ENCODE results near the gene FBN1.

FBN1 gene

GRCh38 chr15:48469271-48469670 is 176.2 kb downstream of the FBN1 start:
- DNase-seq (ENCODE audit: low spot score): no peak

DNA sequence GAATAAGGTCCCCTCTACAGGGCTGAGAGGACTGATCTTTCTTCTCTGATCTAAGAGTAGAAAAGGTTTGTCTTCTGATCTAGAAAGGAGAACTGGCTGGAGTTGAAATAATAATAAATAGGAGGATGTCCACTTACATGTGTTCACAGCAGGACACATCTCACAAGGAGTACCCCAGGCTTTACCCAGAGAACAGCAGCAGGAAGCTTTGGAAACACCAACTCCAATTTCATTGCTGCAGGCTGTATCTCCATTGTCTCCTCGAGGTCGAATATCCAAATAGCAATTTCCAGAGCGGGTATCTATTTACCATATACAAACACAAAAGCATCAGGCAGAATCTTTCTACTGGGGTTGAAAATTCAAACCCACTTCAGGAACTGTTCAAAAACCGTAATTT is 177.7 kb downstream of the FBN1 start:
- no peak for DNase-seq (ENCODE audit: low spot score)

DNA sequence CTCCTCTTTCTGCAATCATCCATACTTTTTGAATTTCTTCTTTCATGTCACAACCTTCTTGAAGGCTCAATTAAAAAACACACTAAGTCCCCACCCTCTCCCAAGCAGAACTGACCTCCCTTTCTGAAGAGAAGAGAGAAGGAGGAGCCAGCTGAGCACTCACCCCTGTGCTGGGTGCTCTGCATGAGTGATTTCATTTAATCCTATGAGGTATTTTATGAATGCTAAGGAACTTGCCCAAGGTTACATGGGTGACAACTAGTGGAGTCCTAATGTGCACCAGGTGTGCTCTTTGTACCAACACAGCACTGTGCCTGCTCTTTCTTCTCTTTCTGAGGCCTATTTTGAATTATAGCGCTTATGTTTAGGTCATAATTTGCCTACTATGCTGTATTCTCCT is 178.7 kb downstream of the FBN1 start:
- DNase-seq (ENCODE audit: low spot score): no peak

GRCh38 chr15:48466079-48466478 is 179.4 kb downstream of the FBN1 start:
- DNase-seq (ENCODE audit: low spot score): no peak

DNA sequence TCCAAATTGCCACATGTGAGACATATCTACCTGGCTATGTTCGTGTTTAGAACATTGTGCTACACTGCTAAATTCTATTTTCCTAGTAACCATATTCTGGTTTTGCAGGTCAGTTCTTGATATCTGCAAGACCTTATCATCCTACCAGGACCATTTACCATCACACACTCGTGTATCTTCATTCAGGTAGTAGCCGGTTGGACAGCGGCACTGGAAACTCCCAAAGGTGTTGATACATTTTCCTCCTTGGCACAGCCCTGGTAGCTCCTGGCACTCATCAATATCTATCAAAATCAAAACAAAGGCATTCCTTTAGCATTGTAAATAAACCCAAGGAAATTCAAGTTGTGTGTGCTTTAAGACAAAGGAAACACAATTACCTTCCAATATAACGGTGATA is 180.1 kb downstream of the FBN1 start:
- no peak for DNase-seq (ENCODE audit: low spot score)

DNA sequence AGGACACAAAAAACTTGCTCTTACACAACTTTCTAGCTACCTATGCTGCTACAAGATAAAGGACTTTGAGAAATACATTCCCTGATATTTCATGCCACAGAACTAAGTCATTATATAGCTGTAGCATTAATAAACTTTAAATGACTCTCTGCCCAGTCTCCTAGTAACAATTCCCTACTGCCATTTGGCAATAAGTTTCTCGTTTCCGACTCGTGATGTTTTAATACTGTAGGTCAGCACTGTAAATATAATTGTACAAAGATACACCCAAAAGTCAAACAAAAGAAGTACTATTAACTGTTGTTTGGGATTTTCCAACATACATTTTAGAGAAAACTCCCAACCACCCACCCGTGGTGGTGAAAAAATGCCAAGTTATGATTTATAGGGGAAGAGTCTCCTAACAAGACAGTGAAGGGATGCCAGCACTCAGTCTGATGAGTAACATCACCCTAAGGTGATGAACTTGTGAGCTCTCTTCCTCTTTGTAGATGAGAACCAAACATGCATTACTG is 182.1 kb downstream of the FBN1 start:
- no peak for DNase-seq (ENCODE audit: low spot score)

- no peak for DNase-seq (ENCODE audit: low spot score)
These were observed 182.8 kb downstream of the FBN1 start for GRCh38 chr15:48462688-48463087.

DNA sequence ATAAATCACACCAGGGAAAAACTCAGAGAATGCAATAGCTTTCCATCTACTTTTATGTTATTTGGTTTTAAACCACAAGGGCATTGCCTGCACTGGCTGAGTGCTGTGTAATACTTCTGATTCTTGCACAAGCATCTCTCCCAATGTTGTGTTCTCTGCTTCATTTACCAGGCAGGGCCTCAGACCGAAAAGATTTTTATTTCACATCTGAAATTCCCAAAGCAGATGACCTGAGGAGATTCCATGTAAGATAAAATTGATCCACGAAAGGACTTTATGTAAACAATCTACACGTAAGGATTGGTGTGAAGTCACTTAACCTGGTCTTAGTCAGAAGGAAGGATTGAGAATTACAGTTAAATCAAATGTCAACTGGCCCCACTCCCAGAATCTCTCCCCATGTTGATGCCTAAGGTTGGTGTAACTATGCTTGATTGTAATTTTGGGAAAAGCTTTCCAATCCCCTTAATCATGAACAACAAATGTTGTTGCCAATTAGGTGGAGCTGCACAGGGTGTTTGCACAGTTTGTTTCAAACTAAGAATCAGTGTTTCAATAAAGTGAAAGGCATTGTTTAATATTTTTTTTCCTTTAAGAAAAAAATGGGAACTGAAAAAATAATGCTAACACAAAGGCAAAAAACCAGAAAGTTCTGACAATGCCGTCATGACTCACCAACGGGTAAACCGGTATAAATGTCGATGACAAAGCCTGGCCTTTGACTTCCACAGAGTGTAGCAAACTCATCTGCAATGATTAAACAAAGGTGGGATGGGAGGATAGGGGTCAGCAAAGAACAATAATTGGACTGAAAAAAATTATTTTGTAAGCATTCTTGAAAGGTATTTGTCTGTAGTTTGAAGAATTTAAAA is 185.7 kb downstream of the FBN1 start:
- DNase-seq (ENCODE audit: low spot score): no peak

DNA sequence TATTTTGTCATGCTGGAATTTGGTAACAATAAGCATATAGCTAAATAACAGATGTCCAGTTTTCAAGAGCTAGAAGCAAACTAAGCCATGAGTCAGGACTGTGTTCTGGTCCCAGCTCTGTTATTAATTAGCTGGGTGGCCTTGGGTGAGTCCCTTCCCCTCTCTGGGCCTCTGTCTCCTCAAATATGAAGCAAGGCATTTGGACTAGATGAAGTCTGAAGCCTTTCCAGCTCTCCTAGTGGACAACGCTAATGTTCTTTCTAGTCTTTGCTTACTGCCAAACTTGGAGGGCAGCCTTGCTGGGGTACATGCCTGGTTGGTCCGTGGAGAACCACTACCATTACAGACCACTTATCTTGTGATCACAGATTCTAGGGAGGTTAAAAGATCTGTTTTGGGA is 186.6 kb downstream of the FBN1 start:
- DNase-seq (ENCODE audit: low spot score): no peak

DNA sequence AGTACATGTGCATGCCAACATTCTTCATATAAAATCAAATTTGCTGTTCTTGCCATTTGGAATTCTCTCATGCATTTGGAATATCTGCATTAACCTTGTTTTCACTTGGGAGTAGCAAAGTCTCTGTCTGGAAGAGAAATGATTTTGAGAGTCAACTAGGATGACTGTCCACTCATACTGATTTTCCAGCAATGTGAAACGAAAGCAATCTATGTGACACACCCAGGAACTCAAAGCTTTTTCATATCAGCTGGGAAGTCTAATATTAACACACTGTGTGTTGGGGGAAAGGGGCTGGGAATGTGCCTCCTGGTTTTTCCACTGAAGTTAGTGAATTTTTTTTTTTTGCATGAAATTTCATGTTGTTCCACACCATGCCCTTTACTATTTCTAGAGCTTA is 189.4 kb downstream of the FBN1 start:
- DNase-seq (ENCODE audit: low spot score): no peak

- DNase-seq (ENCODE audit: low spot score): no peak
These were observed 193.8 kb downstream of the FBN1 start for GRCh38 chr15:48451736-48452135.

DNA sequence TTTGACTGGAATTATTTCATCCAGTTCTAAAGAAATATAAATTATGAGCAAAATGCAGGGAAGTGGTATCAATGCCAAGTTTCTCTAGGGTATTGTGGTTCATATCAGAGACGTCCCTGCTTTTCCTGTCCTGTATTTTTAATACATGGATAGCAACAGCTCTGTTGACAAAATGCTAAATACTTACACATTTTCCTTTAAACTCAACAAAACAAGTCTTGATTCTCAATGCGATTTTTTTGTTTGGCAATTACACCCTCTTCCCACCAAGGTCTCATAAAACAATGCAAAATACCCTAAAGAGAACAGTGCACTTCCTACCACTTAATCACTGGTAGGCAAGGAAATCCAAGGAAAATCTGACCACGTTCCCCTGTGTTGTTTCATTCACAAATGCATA is 194.3 kb downstream of the FBN1 start:
- DNase-seq (ENCODE audit: low spot score): no peak

GRCh38 chr15:48449734-48450133 is 195.8 kb downstream of the FBN1 start:
- DNase-seq (ENCODE audit: low spot score): no peak

GRCh38 chr15:48447657-48448056 is 197.9 kb downstream of the FBN1 start:
- DNase-seq (ENCODE audit: low spot score): no peak

- no peak for DNase-seq (ENCODE audit: low spot score)
These were observed 198.5 kb downstream of the FBN1 start for GRCh38 chr15:48447058-48447457.

- no peak for DNase-seq (ENCODE audit: low spot score)
These were observed 203.5 kb downstream of the FBN1 start for GRCh38 chr15:48442011-48442410.

DNA sequence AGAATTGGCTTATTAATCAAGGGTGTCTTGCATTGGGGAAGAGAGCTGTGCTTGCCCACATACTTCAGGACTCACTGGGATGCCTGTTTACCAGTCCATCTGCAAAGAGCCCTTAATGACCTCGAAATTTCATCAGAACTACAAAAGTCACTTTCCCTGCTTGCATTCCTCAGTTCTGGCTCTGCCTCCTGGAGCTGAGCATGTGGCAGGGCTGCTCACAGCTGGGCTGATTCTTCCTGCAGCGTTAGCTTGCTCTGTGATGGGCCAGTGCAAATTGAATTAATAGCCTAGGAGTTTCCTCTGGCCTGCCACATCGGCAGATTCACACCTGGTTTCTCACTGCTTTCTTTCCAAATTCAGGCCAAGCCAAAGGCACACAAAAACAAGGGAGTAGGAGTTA is 205.4 kb downstream of the FBN1 start:
- no peak for DNase-seq (ENCODE audit: low spot score)

- DNase-seq (ENCODE audit: low spot score): no peak
These were observed 208.3 kb downstream of the FBN1 start for GRCh38 chr15:48437178-48437577.

DNA sequence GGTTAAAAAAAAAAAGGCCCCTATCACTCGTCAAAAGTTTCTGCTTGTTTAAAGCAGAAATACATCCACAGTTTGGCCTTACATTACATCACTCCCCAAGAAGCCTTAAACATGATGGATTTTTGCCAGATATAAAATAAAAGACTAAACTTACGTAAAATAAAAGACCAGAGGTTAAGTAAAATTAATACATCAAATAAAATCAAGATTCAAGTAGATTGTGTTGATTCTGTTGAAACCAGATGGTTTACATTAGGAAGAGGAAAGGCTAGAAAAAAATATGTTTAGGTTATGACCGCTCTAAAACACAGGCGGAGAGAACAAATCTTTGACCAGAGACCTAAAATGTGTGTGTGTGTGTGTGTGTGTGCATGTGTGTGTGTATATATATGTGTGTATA is 210.2 kb downstream of the FBN1 start:
- no peak for DNase-seq (ENCODE audit: low spot score)

- no peak for DNase-seq (ENCODE audit: low spot score)
These were observed 212.2 kb downstream of the FBN1 start for GRCh38 chr15:48433226-48433886.

- no peak for DNase-seq (ENCODE audit: low spot score)
These were observed 212.8 kb downstream of the FBN1 start for GRCh38 chr15:48432688-48433087.

GRCh38 chr15:48427960-48428547 is 217.5 kb downstream of the FBN1 start:
- DNase-seq (ENCODE audit: low spot score): no peak

DNA sequence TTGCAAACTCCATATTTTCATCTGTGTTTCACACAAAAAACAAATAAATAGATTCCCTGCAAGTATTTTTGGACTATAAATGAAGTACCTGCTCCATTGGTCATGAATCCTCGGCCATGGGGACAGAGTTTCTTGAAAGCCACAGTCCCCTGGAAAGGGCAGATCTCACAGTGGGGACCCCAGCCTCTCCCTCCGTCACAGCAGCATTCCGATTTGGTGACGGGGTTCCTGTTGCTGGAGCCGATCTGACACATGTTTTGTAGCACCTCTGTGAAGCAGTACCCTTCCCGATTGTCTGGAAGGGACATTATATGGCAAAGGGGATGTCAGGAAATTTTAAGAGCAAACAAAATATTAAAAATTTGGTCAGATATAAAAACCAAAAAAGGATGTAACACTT is 218.0 kb downstream of the FBN1 start:
- DNase-seq (ENCODE audit: low spot score): no peak
